AG09309 (cell line): Measurements from ENCODE around the gene PIK3CG.

Source experiments
- DNase-seq: peaks from one replicate; pipeline ENCODE4 v3.0.0-alpha.2; 2010; ENCODE audit warnings: low read depth
- H3K4me3 ChIP-seq: 2 replicates; pipeline ENCODE4 v1.5.1; 2011; ENCODE audit warnings: mild to moderate bottlenecking, low read depth, low read length, moderate library complexity; ENCODE audit not compliant: control insufficient read depth
- CTCF ChIP-seq: IDR thresholded peaks from 2 replicates; pipeline ENCODE4 v1.5.1; 2011; ENCODE audit warnings: mild to moderate bottlenecking, low read depth, low read length, inconsistent platforms; ENCODE audit not compliant: insufficient read depth, control insufficient read depth; ENCODE audit errors: missing control alignments

Gene PIK3CG

GRCh38 chr7:106871793-106872571 is 6.9 kb downstream of the PIK3CG start:
- no peak for DNase-seq
- TF ChIP-seq CTCF: no peak
- no peak overlapping the region for H3K4me3 ChIP-seq

- TF ChIP-seq CTCF: no peak
- H3K4me3 ChIP-seq: no peak overlapping the region
- DNase-seq: no peak
These were observed 7.7 kb downstream of the PIK3CG start for GRCh38 chr7:106872763-106873162.

DNA sequence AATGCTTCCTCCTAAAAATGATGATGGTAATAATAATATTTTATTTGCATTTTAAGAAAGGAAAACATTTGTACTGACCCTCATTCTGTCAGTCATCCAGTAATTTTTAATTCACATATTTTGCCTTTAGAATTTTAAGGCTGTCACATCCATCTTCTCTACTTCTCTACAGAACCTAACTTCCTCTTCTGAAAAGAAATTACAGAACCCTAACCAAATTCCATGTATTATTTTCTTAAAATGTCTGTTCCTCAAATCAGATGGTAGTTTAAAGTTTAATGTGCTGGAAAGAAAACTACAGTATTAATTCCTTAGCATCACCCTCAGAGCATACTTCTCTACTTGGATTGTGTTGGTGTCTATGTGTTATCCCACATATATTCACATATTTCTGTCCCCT is 9.0 kb downstream of the PIK3CG start:
- no peak for TF ChIP-seq CTCF
- no peak for DNase-seq
- no peak overlapping the region for H3K4me3 ChIP-seq

GRCh38 chr7:106875508-106875907 is 10.4 kb downstream of the PIK3CG start:
- TF ChIP-seq CTCF: no peak
- DNase-seq: no peak
- H3K4me3 ChIP-seq: no peak overlapping the region

GRCh38 chr7:106878748-106879439 is 13.8 kb downstream of the PIK3CG start:
- H3K4me3 ChIP-seq: no peak overlapping the region
- no peak for TF ChIP-seq CTCF
- DNase-seq: no peak

DNA sequence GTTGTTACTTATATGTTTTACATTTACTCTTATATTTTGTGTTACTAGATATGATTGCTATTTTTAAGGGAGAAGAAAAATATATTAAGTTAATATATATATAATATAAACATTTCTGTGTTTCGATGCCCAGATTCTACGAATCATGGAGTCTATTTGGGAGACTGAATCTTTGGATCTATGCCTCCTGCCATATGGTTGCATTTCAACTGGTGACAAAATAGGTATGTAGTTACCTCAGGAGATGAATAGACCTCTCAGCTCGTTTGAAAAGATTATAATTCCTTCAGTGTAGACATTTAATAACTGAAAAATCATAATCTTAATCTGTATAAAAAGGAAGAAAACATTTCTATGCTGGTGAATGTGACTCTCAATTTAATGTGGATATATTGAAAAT is 16.9 kb downstream of the PIK3CG start:
- TF ChIP-seq CTCF: no peak
- no peak overlapping the region for H3K4me3 ChIP-seq

More for the DNA sequence above, 16.9 kb downstream of the PIK3CG start:
- no peak for DNase-seq
